Naive thymus-derived CD8-positive, alpha-beta T cell (primary cell): ENCODE data around the gene PRPF19. TPM values are rescaled to one million over a fixed set of nuclear protein-coding genes. Genes with fewer than 3 reads are reported as not detected.

Source experiments
- ATAC-seq, 2 donors: fragments of 150-1000 bp; cut with Tn5 transposase in 1 of 2; sonication (Bioruptor Pico), chemical (Tn5 transposase) in 1 of 2; 1 replicate in 1 of 2; 2 replicates in 1 of 2; pipeline ENCODE4 v1.10.0; 2021; ENCODE audit warnings: mild to moderate bottlenecking in 2 of 2, moderate library complexity in 2 of 2
- POLR2A ChIA-PET: fragments of 350-600 bp; sonication (Branson Sonifier 250); formaldehyde crosslinking; loops from one replicate; lab custom pipeline; 2021; ENCODE audit warnings: antibody characterized with exemption; lab: Charles Lee
- DNase-seq, 10 donors: peaks; one replicate each; pipeline versions ENCODE4 v3.0.0 to v3.0.0-alpha.2; 2020 to 2022
- H3K27ac Mint-ChIP-seq, 10 donors: one replicate each; pipeline ENCODE4 v1.8.0; 2020 to 2022; ENCODE audit warnings: mild to moderate bottlenecking in 10 of 10, mixed read lengths in 10 of 10, moderate library complexity in 4 of 10, inconsistent platforms in 1 of 10
- H3K27me3 Mint-ChIP-seq, 5 donors: one replicate each; pipeline ENCODE4 v1.8.0; 2021 to 2022; ENCODE audit warnings: mixed read lengths in 5 of 5
- H3K36me3 Mint-ChIP-seq, 3 donors: one replicate each; pipeline ENCODE4 v1.8.0; 2020 to 2022; ENCODE audit warnings: mixed read lengths in 3 of 3, mild to moderate bottlenecking in 2 of 3, inconsistent platforms in 1 of 3
- H3K4me1 Mint-ChIP-seq, 4 donors: one replicate each; pipeline ENCODE4 v1.8.0; 2021 to 2022; ENCODE audit warnings: mixed read lengths in 4 of 4
- H3K4me3 Mint-ChIP-seq, 10 donors: one replicate each; pipeline ENCODE4 v1.8.0; 2020 to 2022; ENCODE audit warnings: mild to moderate bottlenecking in 10 of 10, mixed read lengths in 10 of 10, moderate library complexity in 6 of 10, inconsistent platforms in 1 of 10
- H3K9me3 Mint-ChIP-seq, 9 donors: one replicate each; pipeline ENCODE4 v1.8.0; 2020 to 2022; ENCODE audit warnings: mixed read lengths in 9 of 9, mild to moderate bottlenecking in 3 of 9, inconsistent platforms in 1 of 9, moderate library complexity in 1 of 9
- polyA plus RNA-seq, 3 donors: library from polyadenylated mRNA; unstranded; fragments of 300-500 nt; fragmentation: Illumina TruSeq; gene quantifications; one replicate each; pipeline ENCODE4 v1.2.3, GENCODE V29; 2021
- total RNA-seq, 8 experiments: library from RNA in 2 of 8; stranded (reverse) in 2 of 8; gene quantifications; one replicate each; pipeline ENCODE4 v1.2.3 and lab custom pipeline; 2021 to 2026

The PRPF19 gene
- total and polyA plus RNA-seq, 5 experiments from 2014 or later, result 14.2 to 98.8 (median 19.5) TPM

GRCh38 chr11:60921259-60921658 lies 14.9 kb upstream of the PRPF19 start:
- Mint-ChIP-seq H3K9me3 (no peaks in the 10 kb centered on the region), H3K27ac (peak overlapping the region in 2 of 10 donors; percentile 21 to 34), H3K4me3 (no peak overlapping the region), H3K27me3 (peaks cover 0 to 20% (median 8%) of the 10 kb centered on the region in 5 donors), H3K4me1 (peaks cover 16 to 45% (median 28%) of the 10 kb centered on the region in 4 donors), H3K36me3 (peaks cover 5 to 58% (median 36%) of the 10 kb centered on the region in 3 donors)
- DNase-seq (no peak), ATAC-seq (no peak)
- POLR2A ChIA-PET, result interaction anchor here (3.1 kb wide), 1 partner anchor 8 kb away, joined by 23 read pairs; the partner anchor contains the start of gene TMEM109

- H3K4me3 Mint-ChIP-seq, result no peak overlapping the region
- no peak overlapping the region for H3K27ac Mint-ChIP-seq
- POLR2A ChIA-PET, result interaction anchor here (0.6 kb wide), 1 partner anchor 52 kb away, joined by 3 read pairs; the partner anchor contains the start of gene ZP1
- H3K9me3 Mint-ChIP-seq, result no peaks in the 10 kb centered on the region
- peaks cover 0 to 20% (median 5%) of the 10 kb centered on the region in 5 donors for H3K27me3 Mint-ChIP-seq
- ATAC-seq, result no peak
- no peak for DNase-seq
- peaks cover 5 to 61% (median 36%) of the 10 kb centered on the region in 3 donors for H3K36me3 Mint-ChIP-seq
- peaks cover 18 to 51% (median 31%) of the 10 kb centered on the region in 4 donors for H3K4me1 Mint-ChIP-seq
These were observed 13.6 kb upstream of the PRPF19 start for GRCh38 chr11:60919956-60920355.

- no peak for ATAC-seq
- H3K27ac Mint-ChIP-seq, result no peak overlapping the region
- DNase-seq, result no peak
- POLR2A ChIA-PET, result interaction anchor here (1.1 to 1.4 kb wide), 3 partner anchors 13 to 31 kb away, joined by 3 to 7 read pairs (median 3); no protein-coding TSS in a partner anchor
- no peak overlapping the region for H3K4me3 Mint-ChIP-seq
- peaks cover 5 to 61% (median 36%) of the 10 kb centered on the region in 3 donors for H3K36me3 Mint-ChIP-seq
- peaks cover 17 to 54% (median 32%) of the 10 kb centered on the region in 4 donors for H3K4me1 Mint-ChIP-seq
- H3K9me3 Mint-ChIP-seq, result no peaks in the 10 kb centered on the region
- H3K27me3 Mint-ChIP-seq, result peaks cover 0 to 20% (median 5%) of the 10 kb centered on the region in 5 donors
These were observed 12.9 kb upstream of the PRPF19 start for GRCh38 chr11:60919320-60919719.

- peaks cover 0 to 20% (median 5%) of the 10 kb centered on the region in 5 donors for H3K27me3 Mint-ChIP-seq
- no peak overlapping the region for H3K4me3 Mint-ChIP-seq
- DNase-seq (no peak), ATAC-seq (no peak)
- no peaks in the 10 kb centered on the region for H3K9me3 Mint-ChIP-seq
- peaks cover 20 to 53% (median 34%) of the 10 kb centered on the region in 4 donors for H3K4me1 Mint-ChIP-seq
- no peak overlapping the region for H3K27ac Mint-ChIP-seq
- POLR2A ChIA-PET, result interaction anchor here (0.6 to 1.4 kb wide), 4 partner anchors 13 to 32 kb away, joined by 3 to 7 read pairs (median 3); no protein-coding TSS in a partner anchor
- peaks cover 5 to 59% (median 36%) of the 10 kb centered on the region in 3 donors for H3K36me3 Mint-ChIP-seq
These were observed 12.5 kb upstream of the PRPF19 start for GRCh38 chr11:60918939-60919265.

- Mint-ChIP-seq H3K27ac (peak overlapping the region in 1 of 10 donors; percentile 15), H3K9me3 (no peaks in the 10 kb centered on the region), H3K4me1 (peaks cover 19 to 56% (median 36%) of the 10 kb centered on the region in 4 donors), H3K27me3 (peaks cover 0 to 16% (median 5%) of the 10 kb centered on the region in 5 donors), H3K36me3 (peaks cover 5 to 58% (median 35%) of the 10 kb centered on the region in 3 donors), H3K4me3 (no peak overlapping the region)
- POLR2A ChIA-PET, result interaction anchor here (0.6 to 1.4 kb wide), 4 partner anchors 14 to 32 kb away, joined by 3 to 7 read pairs (median 3); no protein-coding TSS in a partner anchor
- no peak for DNase-seq
- no peak for ATAC-seq
These were observed 12.0 kb upstream of the PRPF19 start for GRCh38 chr11:60918251-60918938.

- Mint-ChIP-seq H3K9me3 (no peaks in the 10 kb centered on the region), H3K4me3 (peak overlapping the region in 6 of 10 donors; percentile 2 to 43 (median 38)), H3K4me1 (peaks cover 18 to 64% (median 45%) of the 10 kb centered on the region in 4 donors), H3K36me3 (peaks cover 1 to 47% (median 26%) of the 10 kb centered on the region in 3 donors), H3K27ac (peak overlapping the region in 4 of 10 donors; percentile 59 to 91 (median 68)), H3K27me3 (peaks cover 0 to 5% (median under 1%) of the 10 kb centered on the region in 5 donors)
- POLR2A ChIA-PET, result interaction anchor here (0.8 to 4.5 kb wide), 3 partner anchors 11 to 54 kb away, joined by 3 to 48 read pairs (median 4); partner anchors contain the start of genes CD6 and PRPF19
- no peak for DNase-seq
- ATAC-seq, result no peak
These were observed 10.9 kb upstream of the PRPF19 start for GRCh38 chr11:60917267-60917666.

- peak overlapping the region in 7 of 10 donors; percentile 2 to 62 (median 37) for H3K4me3 Mint-ChIP-seq
- peaks cover 0 to 1% (median 0%) of the 10 kb centered on the region in 5 donors for H3K27me3 Mint-ChIP-seq
- H3K27ac Mint-ChIP-seq, result peak overlapping the region in 7 of 10 donors; percentile 24 to 91 (median 48)
- H3K36me3 Mint-ChIP-seq, result peaks cover 0 to 41% (median 22%) of the 10 kb centered on the region in 3 donors
- DNase-seq (no peak), ATAC-seq (no peak)
- POLR2A ChIA-PET, result interaction anchor here (0.5 to 4.5 kb wide), 4 partner anchors 9 to 143 kb away, joined by 3 to 48 read pairs (median 6); partner anchors contain the start of genes CD6 and PRPF19
- peaks cover 22 to 69% (median 50%) of the 10 kb centered on the region in 4 donors for H3K4me1 Mint-ChIP-seq
- H3K9me3 Mint-ChIP-seq, result no peaks in the 10 kb centered on the region
These were observed 10.4 kb upstream of the PRPF19 start for GRCh38 chr11:60916669-60917206.

GRCh38 chr11:60915248-60915914 lies 9.0 kb upstream of the PRPF19 start:
- DNase-seq (peak; percentile 38 to 84 (median 60)), ATAC-seq (peak; percentile 20 to 33)
- Mint-ChIP-seq H3K36me3 (peaks cover 0 to 28% (median 9%) of the 10 kb centered on the region in 3 donors), H3K27ac (peak overlapping the region; percentile 86 to 97 (median 94)), H3K4me3 (peak overlapping the region; percentile 91 to 99 (median 97)), H3K9me3 (no peaks in the 10 kb centered on the region), H3K4me1 (peaks cover 28 to 83% (median 62%) of the 10 kb centered on the region in 4 donors), H3K27me3 (peaks cover 0 to 1% (median 0%) of the 10 kb centered on the region in 5 donors)
- POLR2A ChIA-PET, result interaction anchor here (0.7 to 4.5 kb wide), 19 partner anchors 8 to 447 kb away, joined by 3 to 48 read pairs (median 4); partner anchors contain the start of genes CD6, PRPF19, SLC15A3 and TMEM132A

- DNase-seq, result peak in 6 of 10 donors; percentile 29 to 54 (median 46)
- Mint-ChIP-seq H3K36me3 (peaks cover 0 to 21% (median 5%) of the 10 kb centered on the region in 3 donors), H3K4me3 (peak overlapping the region; percentile 91 to 99 (median 97)), H3K4me1 (peaks cover 28 to 86% (median 65%) of the 10 kb centered on the region in 4 donors), H3K9me3 (no peaks in the 10 kb centered on the region), H3K27ac (peak overlapping the region; percentile 86 to 97 (median 94)), H3K27me3 (peaks cover 0 to 1% (median 0%) of the 10 kb centered on the region in 5 donors)
- ATAC-seq, result peak; percentile 13 to 35
- POLR2A ChIA-PET, result interaction anchor here (0.7 to 4.5 kb wide), 17 partner anchors 8 to 448 kb away, joined by 3 to 48 read pairs (median 4); partner anchors contain the start of genes CD6, PRPF19, SLC15A3 and TMEM132A
These were observed 8.4 kb upstream of the PRPF19 start for GRCh38 chr11:60914633-60915247.

- POLR2A ChIA-PET, result interaction anchor here (0.5 to 4.5 kb wide), 12 partner anchors 8 to 1298 kb away, joined by 3 to 48 read pairs (median 6); partner anchors contain the start of genes CPSF7, OSBP, PRPF19 and SDHAF2
- peak; percentile 79 to 95 (median 86) for DNase-seq
- Mint-ChIP-seq H3K36me3 (peaks cover 0 to 14% (median 2%) of the 10 kb centered on the region in 3 donors), H3K27ac (peak within 1 kb of the TSS; percentile 91 to 100 (median 98)), H3K4me3 (peak within 1 kb of the TSS; percentile 97 to 100 (median 98)), H3K27me3 (peaks cover 0 to 1% (median 0%) of the 10 kb centered on the region in 5 donors), H3K4me1 (peaks cover 25 to 86% (median 67%) of the 10 kb centered on the region in 4 donors), H3K9me3 (peaks cover 0 to 2% (median 0%) of the 10 kb centered on the region in 9 donors)
- peak; percentile 63 to 68 for ATAC-seq
These were observed 7.6 kb upstream of the PRPF19 start, which contains the start of gene TMEM109 for GRCh38 chr11:60913793-60914632. Gene TMEM109, plus strand, starts transcription at chr11:60914158. Its CDS starts 5,536 bp downstream, at chr11:60919694.
